Raji (cell line): ENCODE measurements around the gene MPP2.

Source experiments
- POLR2A ChIP-seq: IDR thresholded peaks from 2 replicates; pipeline ENCODE4 v1.6.1; 2011; ENCODE audit warnings: low read depth, low read length, control low read depth; ENCODE audit not compliant: insufficient read depth

Gene MPP2, protein sequence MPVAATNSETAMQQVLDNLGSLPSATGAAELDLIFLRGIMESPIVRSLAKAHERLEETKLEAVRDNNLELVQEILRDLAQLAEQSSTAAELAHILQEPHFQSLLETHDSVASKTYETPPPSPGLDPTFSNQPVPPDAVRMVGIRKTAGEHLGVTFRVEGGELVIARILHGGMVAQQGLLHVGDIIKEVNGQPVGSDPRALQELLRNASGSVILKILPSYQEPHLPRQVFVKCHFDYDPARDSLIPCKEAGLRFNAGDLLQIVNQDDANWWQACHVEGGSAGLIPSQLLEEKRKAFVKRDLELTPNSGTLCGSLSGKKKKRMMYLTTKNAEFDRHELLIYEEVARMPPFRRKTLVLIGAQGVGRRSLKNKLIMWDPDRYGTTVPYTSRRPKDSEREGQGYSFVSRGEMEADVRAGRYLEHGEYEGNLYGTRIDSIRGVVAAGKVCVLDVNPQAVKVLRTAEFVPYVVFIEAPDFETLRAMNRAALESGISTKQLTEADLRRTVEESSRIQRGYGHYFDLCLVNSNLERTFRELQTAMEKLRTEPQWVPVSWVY

DNA sequence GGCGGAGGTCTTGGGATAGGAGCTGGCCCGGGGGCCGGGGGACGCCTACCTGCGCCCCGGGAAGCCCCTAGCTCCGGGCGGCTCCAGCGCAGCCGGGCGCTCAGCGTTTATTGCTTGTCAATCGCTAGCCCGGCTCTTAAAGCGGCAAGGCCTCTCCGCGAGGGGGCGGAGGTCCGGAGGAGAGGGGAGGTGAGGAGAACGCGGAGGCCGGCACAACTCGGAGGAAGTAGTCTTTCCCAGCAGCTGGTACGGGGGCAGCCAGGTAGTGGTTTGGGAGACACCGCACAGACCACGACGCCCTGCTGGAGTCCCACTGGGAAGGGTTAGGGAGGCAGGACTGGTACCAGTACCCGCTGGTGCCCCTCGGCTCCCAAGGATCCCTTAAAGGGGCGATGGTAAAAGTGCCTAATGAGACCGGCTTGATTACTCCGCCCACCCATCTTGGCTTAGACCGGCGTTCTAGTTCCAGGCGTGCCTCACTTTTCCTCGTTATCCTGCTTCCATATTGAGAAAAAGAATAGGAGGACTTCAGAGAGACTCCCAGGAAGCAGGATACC is at the start of gene MPP2:
Gene MPP2 (minus strand): TSS at position 112 of the 557 bp plus-strand sequence. CDS start 3,076 bp downstream, outside the sequence.
- TF ChIP-seq POLR2A = no peak

DNA sequence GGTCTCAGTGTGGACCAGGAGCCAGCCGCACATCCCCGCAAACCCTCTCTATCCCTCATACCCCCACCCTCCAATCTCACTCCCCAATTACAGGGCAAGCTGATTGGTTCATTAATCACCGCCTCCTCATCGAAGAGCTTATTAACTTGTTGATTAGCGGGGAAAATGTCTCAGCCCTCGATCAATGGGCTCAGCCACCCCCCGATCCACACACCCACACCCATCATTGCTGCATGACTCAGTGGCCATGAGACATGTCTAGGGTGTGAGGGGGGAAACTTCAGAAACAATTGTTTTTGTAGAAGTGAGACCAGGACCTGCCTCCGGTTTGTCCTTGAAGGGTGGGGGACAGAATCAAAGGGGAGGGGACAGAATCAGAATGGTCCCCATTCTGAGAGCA is 48.9 kb upstream of the MPP2 start:
- no peak for TF ChIP-seq POLR2A

DNA sequence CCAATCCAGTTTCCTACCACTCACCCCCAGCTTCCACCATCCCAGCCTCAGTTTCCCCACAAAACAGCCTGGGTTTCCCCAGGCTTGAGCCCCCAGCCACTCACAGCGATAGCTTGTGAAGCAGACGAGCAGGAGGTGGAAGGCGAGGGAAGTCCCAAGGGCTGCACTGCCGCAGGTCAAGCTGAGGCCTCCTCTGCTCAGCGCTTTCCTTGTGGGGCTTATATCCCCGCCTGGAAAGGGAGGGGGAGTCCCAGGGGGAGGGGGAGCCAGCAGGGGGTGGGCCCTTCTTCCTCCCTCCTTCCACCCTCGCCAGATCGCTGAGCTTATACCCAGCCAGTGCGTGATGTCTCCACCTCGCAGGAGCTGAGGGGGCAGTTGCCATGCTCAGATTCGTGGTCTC is 46.4 kb upstream of the MPP2 start, which contains the start of gene PYY:
Gene PYY (minus strand): TSS at position 195 of the 400 bp plus-strand sequence. CDS start 457 bp downstream, outside the sequence.
- TF ChIP-seq POLR2A = no peak

DNA sequence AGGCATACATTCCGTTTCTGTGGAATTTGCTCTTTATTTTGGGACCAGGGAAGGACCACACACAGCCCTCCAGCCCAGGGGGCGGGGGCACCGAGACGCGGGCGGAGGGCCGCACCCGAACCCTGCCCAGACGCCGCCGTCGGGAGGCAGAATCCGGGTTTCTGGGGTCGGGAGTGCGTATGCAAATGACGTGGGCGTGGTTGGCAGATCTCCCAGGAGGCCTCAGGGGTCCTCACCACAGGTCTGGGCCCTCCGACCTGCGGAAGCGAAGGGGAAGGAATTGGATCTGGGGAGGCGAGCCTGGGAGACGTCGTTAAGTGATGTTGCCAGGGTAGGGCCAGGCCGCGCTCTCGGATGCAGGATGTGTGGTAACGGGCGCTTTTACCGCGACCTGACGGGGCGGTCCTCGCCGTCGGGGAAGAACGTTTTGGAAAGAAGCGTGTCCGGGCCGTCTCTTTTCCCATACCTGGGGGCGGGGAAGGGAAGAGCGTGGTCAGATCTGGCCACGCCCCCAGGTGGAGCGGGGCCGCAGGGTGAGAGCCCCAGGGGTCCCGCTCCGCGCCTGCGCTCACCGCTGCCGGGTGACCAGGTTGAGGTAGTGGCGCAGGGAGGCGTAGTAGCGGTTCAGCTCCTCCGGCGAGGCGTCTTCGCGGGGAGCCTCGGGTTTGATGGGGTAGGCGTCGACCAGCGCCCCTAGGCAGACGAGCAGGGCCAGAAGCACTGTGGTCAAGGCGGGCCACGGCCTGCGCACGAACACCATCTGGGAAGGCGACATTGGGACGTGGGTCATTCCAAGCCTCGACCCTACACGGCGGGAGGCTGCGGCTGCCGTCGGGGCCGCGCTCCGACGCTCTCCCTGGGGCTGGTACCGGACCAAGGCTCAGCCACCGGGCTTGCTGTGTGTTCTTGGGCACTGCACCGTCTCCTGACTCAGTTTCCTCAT is 45.7 kb upstream of the MPP2 start:
- TF ChIP-seq POLR2A = no peak

DNA sequence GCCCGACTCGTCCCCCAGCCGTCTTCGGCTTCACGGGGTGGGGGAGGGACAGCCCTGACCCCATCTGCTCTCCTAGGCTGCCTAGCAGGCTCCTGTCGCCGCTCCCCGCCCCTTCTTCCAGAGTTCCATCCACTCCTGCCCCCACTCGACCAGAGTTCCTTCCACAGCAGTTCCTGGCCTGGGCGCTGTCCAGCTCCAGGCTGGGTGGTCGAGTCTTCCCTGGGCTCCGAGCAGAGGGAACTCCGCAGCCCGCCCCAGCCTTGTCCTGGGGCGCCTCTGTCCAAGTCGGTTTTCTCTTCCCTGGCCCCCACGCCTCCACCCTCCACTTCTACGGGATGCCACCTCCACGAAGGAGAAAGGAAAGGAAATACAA is 45.0 kb upstream of the MPP2 start:
- no peak for TF ChIP-seq POLR2A

DNA sequence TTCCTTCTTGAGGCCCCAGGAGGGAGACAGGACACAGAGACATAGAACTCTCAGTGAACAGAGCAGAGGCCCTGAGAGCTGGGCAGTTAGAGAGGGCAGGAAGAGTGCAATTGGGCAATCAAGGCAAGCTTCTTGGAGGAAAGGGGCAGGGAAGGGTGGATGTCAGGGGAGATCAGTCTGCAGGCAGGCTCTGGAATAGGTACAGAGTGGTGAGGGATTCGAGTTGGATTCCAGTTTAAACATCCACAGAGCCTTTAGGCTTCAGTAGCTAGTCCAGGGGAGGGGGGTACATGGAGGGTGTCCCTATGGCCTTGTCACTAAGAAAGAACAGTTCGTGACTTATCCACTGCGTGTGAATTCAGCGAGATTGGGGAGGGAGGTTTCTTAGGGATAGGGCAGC is 44.4 kb upstream of the MPP2 start:
- TF ChIP-seq POLR2A = no peak

DNA sequence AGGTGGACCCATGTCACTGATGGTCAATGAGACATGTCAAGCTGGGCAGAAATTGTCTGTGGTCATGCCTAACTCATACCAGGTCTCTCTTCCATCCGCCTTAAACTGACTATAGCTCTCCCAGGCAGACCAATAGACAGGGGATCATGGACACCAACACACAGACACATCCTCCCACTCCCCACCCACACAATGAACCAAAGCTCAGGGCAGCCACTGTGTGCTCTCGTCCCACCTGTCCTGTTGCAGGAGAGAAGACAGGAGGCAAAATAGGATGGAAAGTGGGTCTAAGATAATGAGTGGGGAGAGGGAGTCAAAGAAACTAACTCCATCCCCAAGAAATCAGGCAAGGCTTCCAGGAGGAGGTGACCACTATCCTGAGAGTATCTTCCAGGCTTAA is 43.2 kb upstream of the MPP2 start:
- TF ChIP-seq POLR2A = no peak

DNA sequence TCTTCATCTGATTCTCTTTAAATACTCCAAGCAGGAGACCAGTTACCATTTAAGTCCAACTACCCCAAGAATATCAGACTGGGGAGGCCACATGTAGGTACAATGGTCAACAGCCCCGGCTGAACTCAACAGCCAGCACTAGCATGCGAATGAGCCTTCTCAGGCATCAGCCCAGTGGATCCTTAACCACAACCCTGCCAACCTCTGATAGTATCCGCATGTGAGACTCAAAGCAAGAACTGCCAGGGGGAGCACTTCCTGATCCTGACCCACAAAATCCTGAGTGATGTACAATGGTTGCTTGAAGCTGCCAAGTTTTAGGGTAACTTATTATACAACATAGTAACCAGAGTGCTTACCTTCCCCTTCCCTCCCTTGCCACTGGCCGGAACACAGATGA is 42.4 kb upstream of the MPP2 start:
- TF ChIP-seq POLR2A = no peak

DNA sequence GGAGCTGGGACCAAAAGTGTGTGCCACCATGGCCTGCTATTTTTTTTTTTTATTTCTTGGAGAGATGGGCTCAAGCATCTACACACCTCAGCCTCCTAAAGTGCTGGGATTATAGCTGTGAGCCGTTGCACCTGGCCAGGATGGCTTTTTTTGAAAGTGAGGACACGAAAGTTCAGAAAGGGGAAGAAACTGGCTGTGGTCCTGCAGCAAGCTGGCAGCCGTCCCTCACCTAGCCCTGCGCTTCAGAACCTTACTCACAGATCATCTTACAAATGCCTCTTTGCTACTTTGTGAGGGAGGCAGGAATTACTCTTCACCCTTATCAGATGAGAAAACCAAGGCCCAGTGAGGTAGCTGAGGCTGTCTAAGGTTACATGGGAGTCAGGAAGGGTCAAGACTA is 39.4 kb upstream of the MPP2 start:
- TF ChIP-seq POLR2A = no peak

DNA sequence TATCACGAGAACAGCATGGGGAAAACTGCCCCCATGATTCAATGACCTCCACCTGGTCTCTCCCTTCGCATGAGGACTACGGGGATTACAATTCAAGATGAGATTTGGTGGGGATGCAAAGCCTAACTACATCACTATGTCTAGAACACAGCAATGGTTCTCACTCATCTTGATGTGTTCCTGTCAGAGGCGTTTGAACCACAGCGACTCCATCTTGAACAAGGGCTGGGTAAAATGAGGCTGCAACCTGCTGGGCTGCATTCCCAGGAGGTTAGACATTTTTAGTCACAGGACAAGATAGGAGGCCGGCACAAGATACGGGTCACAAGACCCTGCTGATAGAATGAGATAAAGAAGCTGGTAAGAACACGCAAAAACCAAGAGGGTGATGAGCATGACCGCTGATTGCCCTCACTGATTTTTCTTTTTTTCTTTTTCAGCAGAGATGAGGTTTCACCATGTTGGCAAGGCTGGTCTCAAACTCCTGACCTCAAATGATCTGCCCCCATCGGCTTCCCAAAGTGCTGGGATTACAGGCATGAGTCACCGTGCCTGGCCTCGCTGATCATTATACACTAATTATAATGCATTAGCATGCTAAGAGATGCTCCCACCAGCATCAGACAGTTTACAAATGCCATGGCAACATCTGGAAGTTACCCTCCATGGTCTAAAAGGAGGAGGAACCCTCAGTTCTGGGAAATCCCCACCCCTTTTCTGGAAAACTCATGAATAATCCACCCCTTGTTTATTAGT is 37.9 kb upstream of the MPP2 start:
- no peak for TF ChIP-seq POLR2A

DNA sequence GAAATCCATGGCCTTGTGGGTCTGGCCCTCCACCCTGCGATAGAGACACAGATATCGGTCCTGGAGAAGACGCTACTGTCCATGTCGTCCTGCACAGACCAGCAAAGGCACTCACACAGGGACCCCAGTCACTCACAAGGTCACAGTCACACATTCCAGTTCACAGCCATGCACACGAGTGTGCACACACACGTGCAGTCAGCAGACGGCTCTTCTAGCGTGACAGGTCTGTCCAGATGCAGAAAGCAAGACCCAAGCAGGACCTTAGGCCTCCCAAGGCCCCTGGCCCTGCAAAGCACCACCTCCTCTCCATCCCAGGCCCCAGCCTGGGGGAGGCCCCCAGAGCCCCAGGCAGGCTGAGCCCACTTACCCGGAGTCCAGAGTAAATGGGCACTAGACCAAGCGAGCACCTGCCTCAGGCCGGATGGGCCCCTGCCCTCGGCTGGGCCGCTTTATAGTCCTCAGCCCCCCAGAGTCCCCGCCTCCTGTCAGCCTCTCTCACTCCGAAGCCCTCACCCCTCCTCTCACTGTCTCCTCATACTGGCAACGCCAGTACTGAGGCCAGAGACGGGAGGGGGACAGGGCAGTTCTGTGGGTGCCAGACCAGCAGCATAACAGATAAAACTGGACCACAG is 34.8 kb upstream of the MPP2 start, which contains the start of gene PPY:
Gene PPY (minus strand): TSS at position 426 of the 635 bp plus-strand sequence. CDS start 822 bp downstream, outside the sequence.
- TF ChIP-seq POLR2A = no peak

DNA sequence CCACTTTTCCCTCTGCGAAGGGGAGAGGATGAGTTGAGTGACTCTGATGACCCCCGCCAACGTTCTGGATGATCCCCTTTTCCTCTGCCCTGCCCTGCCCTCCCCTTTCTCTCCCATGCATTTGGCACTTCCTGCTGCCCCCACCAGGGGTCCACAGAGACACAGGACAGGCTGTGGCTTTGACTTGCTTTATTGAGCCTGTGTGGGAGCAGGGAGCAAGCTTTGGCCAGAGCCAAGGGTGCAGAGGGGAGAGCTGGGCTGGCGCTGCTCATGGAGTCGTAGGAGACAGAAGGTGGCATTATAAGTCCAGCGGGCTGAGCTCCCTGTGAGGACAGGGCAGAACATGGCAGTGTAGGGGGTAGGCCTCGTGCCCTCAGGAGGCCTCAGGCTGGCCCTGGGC is 33.3 kb upstream of the MPP2 start:
- TF ChIP-seq POLR2A = no peak

DNA sequence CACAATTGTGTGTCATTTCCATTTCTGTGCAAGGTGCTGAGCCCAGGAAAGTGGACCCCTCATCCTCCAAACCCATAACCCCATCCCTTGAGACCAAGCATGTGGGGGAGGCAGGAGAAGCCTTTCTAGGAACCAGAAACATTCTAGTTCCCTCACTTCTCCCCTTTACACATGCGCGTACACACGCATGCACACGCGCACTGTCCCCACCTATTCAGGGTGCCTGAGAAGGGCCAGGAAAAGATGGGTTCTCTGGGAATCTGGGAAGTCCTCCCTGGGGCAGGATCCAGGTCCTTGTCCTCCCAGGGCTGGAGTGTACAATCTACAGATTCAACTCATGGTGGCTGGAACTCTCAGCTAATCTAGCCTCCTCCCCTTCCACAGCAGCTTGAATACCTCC is 32.5 kb upstream of the MPP2 start:
- TF ChIP-seq POLR2A = no peak

DNA sequence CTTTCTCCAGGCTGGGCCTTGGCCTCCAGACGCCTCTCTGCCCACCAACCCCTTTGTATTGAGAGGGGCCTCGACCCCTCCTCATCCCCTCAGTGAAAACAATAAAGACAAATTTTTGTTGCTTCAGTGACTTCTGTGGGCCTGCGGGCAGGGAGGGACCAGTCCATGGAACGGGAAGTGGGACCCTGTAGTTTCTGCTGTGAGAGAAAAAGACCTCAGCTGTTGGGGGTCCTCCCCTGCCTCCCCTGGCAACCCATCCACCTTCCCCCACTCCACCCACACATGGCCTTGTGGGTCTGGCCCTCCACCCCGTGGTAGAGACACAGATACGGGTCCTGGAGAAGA is 31.5 kb upstream of the MPP2 start:
- no peak for TF ChIP-seq POLR2A
